GM12874 (cell line): ENCODE data around the gene SGCE.

ENCODE experiments used
- CTCF ChIP-seq: IDR thresholded peaks from 2 replicates; pipeline ENCODE4 v1.5.1; 2011; ENCODE audit warnings: low read depth, mild to moderate bottlenecking, control low read depth, low read length, moderate library complexity; ENCODE audit not compliant: insufficient read depth

SGCE gene

GRCh38 chr7:94615666-94616065, 40.3 kb downstream of the SGCE start:
- no peak for TF ChIP-seq CTCF

- TF ChIP-seq CTCF: no peak
Measured at GRCh38 chr7:94612661-94613060, 43.3 kb downstream of the SGCE start.

GRCh38 chr7:94612253-94612652, 43.7 kb downstream of the SGCE start:
- TF ChIP-seq CTCF: no peak

- no peak for TF ChIP-seq CTCF
Measured at GRCh38 chr7:94609561-94609960, 46.4 kb downstream of the SGCE start.

GRCh38 chr7:94605031-94605430, 50.9 kb downstream of the SGCE start:
- TF ChIP-seq CTCF: no peak

GRCh38 chr7:94602181-94602580, 53.8 kb downstream of the SGCE start:
- no peak for TF ChIP-seq CTCF

GRCh38 chr7:94600267-94600666, 55.7 kb downstream of the SGCE start:
- TF ChIP-seq CTCF: no peak

GRCh38 chr7:94595717-94596116, 60.2 kb downstream of the SGCE start:
- TF ChIP-seq CTCF: no peak
